SK-N-MC (cell line): ENCODE measurements around the gene CDRT4.
"Not testable (repeated sequence)": the region's sequence is repeated elsewhere in the genome, so short reads cannot be mapped to it uniquely, and the experiment has no call there.

Experiments
- DNase-seq: peaks from one replicate; pipeline ENCODE4 v3.0.0-alpha.2; 2011; ENCODE audit warnings: low read depth, low spot score
- H3K27ac ChIP-seq: fragments of 200-600 bp; sonication (generic); 2 replicates; pipeline ENCODE4 v1.5.1; 2016; ENCODE audit warnings: mixed run types
- H3K36me3 ChIP-seq: fragments of 200-600 bp; sonication (generic); 2 replicates; pipeline ENCODE4 v1.6.1; 2017; ENCODE audit warnings: antibody characterized with exemption, low read length, mixed read lengths; ENCODE audit not compliant: insufficient read depth
- H3K4me3 ChIP-seq: fragments of 200-600 bp; sonication (generic); 2 replicates; pipeline ENCODE4 v1.5.1; 2016
- H3K9ac ChIP-seq: fragments of 200-600 bp; sonication (generic); 2 replicates; pipeline ENCODE4 v1.8.0; 2017; ENCODE audit warnings: mixed run types, mixed read lengths; ENCODE audit not compliant: insufficient read length
- H3K9me3 ChIP-seq: fragments of 200-600 bp; sonication (generic); 2 replicates; pipeline ENCODE4 v1.6.1; 2017; ENCODE audit warnings: low read depth, mild to moderate bottlenecking, antibody characterized with exemption, low read length, moderate library complexity, mixed read lengths
- EZH2 ChIP-seq: fragments of 200-600 bp; sonication (generic); IDR thresholded peaks from one replicate; pipeline ENCODE4 v1.6.1; 2017; ENCODE audit warnings: antibody characterized with exemption
- FOXP2 ChIP-seq: optimal IDR thresholded peaks from 2 replicates; pipeline ENCODE3; 2011; ENCODE audit warnings: mild to moderate bottlenecking, moderate library complexity; ENCODE audit not compliant: insufficient read depth; ENCODE audit errors: extremely low read length, control extremely low read depth
- POLR2AphosphoS5 ChIP-seq: IDR thresholded peaks from 2 replicates; pipeline ENCODE4 v1.6.1; 2012; ENCODE audit warnings: mild to moderate bottlenecking, low read depth, low read length, borderline replicate concordance

Gene CDRT4

DNA sequence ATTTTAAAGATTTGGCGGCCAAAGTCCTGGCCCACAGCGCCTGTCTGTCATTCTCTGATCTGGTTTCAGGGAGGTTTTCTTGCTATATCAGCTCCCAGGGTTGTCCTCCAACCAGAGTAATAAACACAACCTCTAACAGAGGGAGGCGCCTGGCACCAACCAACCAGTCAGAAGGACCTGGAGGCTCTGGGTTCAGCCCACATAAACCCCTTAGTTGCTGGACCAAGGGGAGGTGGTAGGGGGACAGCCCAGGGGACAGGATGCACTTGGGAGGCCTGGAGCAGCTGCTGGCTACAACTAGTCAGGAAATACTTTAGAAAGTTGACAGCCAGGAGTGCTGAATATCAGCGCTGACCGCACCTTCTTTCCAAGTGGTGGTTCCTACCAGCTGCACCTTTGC, 41.7 kb upstream of the CDRT4 start:
- DNase-seq, result no peak
- TF ChIP-seq POLR2AphosphoS5 (no peak), FOXP2 (no peak), EZH2 (no peak)
- no peaks in the 10 kb centered on the region for H3K36me3 ChIP-seq
- H3K9me3 ChIP-seq, result no peaks in the 10 kb centered on the region
- no peak overlapping the region for H3K27ac ChIP-seq
- no peak overlapping the region for H3K4me3 ChIP-seq
- no peak overlapping the region for H3K9ac ChIP-seq

GRCh38 chr17:15508466-15508865, 41.0 kb upstream of the CDRT4 start:
- no peak for TF ChIP-seq EZH2
- no peak for TF ChIP-seq POLR2AphosphoS5
- TF ChIP-seq FOXP2, result no peak

GRCh38 chr17:15507896-15508295, 40.5 kb upstream of the CDRT4 start:
- Histone ChIP-seq H3K9me3 (no peaks in the 10 kb centered on the region), H3K9ac (no peak overlapping the region), H3K4me3 (no peak overlapping the region), H3K36me3 (no peaks in the 10 kb centered on the region), H3K27ac (no peak overlapping the region)
- no peak for DNase-seq
- TF ChIP-seq POLR2AphosphoS5 (no peak), FOXP2 (no peak), EZH2 (no peak)

More at GRCh38 chr17:15508466-15508865, 41.0 kb upstream of the CDRT4 start:
- no peak for DNase-seq
- Histone ChIP-seq H3K9ac (no peak overlapping the region), H3K27ac (no peak overlapping the region), H3K9me3 (no peaks in the 10 kb centered on the region), H3K4me3 (no peak overlapping the region), H3K36me3 (no peaks in the 10 kb centered on the region)

- no peak overlapping the region for H3K4me3 ChIP-seq
- H3K9me3 ChIP-seq, result no peaks in the 10 kb centered on the region
- no peak overlapping the region for H3K27ac ChIP-seq
- TF ChIP-seq FOXP2 (no peak), POLR2AphosphoS5 (no peak), EZH2 (no peak)
- no peak overlapping the region for H3K9ac ChIP-seq
- H3K36me3 ChIP-seq, result no peaks in the 10 kb centered on the region
- DNase-seq, result no peak
These were observed 39.6 kb upstream of the CDRT4 start for GRCh38 chr17:15507001-15507400.

DNA sequence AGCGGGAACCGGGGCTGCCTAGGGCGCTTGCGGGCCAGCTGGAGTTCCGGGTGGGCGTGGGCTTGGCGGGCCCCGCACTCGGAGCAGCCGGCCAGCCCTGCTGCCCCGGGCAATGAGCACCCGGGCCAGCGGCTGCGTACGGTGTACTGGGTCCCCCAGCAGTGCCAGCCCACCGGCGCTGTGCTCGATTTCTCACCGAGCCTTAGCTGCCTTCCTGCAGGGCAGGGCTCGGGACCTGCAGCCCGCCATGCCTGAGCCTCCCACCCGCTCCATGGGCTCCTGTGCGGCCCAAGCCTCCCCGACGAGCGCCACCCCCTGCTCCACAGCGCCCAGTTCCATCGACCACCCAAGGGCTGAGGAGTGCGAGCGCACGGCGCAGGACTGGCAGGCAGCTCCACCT, 38.3 kb upstream of the CDRT4 start:
- not testable (repeated sequence) for DNase-seq, H3K9me3 ChIP-seq, H3K9ac ChIP-seq, H3K27ac ChIP-seq, H3K4me3 ChIP-seq, H3K36me3 ChIP-seq

- Histone ChIP-seq H3K4me3 (no peak overlapping the region), H3K27ac (no peak overlapping the region), H3K36me3 (no peaks in the 10 kb centered on the region), H3K9ac (no peak overlapping the region), H3K9me3 (no peaks in the 10 kb centered on the region)
- no peak for DNase-seq
- no peak for TF ChIP-seq FOXP2
- TF ChIP-seq EZH2, result no peak
- no peak for TF ChIP-seq POLR2AphosphoS5
These were observed 36.3 kb upstream of the CDRT4 start for GRCh38 chr17:15503731-15504130.

DNA sequence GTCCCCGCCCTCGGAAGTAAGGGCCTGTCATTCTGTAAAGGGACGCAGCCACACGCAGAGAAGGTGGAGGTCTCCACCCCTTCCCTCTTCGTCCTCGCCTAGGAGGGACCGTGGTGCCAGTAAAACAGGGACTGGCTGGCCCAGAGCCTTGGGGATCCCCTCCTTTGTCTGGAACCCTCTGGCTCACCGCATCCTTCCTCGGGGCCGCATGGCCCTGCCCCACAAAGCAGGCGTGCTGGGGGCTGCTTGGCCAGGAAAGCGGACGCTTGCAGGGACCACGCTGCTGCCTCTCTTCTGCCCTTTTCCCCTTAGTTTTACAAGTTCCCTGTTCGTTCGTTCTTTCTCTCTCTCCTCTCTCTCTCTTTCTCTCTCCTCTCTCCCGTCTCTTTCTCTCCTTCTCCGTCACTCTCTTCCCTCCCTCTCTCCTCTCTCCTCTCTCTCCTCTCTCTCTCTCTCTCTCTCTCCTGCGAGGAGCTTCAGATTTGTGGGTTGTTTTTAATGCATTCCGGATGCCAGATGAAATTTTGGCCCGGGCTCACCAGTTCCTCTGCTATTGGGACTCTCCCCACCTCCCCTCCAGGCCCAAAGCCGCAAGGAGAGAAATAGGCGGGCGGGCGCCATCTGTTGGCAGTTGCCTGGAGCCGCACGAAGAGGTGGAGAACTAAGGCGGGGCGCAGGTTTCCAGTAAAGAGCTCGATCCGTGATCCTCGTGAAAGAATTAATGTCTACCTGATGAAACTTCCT, 35.1 kb upstream of the CDRT4 start:
- DNase-seq, result no peak
- no peaks in the 10 kb centered on the region for H3K36me3 ChIP-seq
- H3K9me3 ChIP-seq, result no peaks in the 10 kb centered on the region
- no peak for TF ChIP-seq POLR2AphosphoS5
- no peak for TF ChIP-seq EZH2
- TF ChIP-seq FOXP2, result no peak
- H3K27ac ChIP-seq, result no peak overlapping the region
- H3K9ac ChIP-seq, result no peak overlapping the region
- H3K4me3 ChIP-seq, result no peak overlapping the region

DNA sequence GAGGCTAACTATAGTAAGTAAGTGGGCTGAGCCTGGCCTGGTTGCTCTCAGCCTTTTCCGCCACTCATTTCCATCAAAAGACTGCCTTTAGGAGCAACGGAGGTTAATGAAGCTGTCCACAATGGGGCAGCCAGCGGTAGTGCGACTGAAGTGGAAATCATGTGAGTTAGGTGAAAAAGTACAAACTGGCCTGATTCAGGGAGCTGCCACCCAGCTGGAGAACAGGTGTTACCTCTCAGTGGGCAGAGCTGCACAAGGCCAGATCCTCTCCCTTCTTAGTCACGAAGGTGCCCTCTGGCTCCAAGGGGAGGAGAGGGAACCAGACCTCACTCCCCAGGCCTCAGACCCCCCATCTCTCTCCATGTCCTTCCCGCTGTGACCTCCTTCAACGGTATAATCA, 34.4 kb upstream of the CDRT4 start:
- no peak overlapping the region for H3K4me3 ChIP-seq

GRCh38 chr17:15501282-15501681, 33.9 kb upstream of the CDRT4 start:
- Histone ChIP-seq H3K4me3 (no peak overlapping the region), H3K27ac (no peak overlapping the region), H3K9ac (no peak overlapping the region), H3K9me3 (no peaks in the 10 kb centered on the region), H3K36me3 (no peaks in the 10 kb centered on the region)
- DNase-seq, result no peak
- no peak for TF ChIP-seq EZH2

More for the DNA sequence above, 34.4 kb upstream of the CDRT4 start:
- H3K9me3 ChIP-seq, result no peaks in the 10 kb centered on the region
- no peak for DNase-seq
- H3K27ac ChIP-seq, result no peak overlapping the region
- no peak overlapping the region for H3K9ac ChIP-seq
- TF ChIP-seq FOXP2 (no peak), EZH2 (no peak), POLR2AphosphoS5 (no peak)
- H3K36me3 ChIP-seq, result no peaks in the 10 kb centered on the region

GRCh38 chr17:15498107-15498506, 30.7 kb upstream of the CDRT4 start:
- H3K4me3 ChIP-seq, result no peak overlapping the region

More at GRCh38 chr17:15498107-15498506, 30.7 kb upstream of the CDRT4 start:
- Histone ChIP-seq H3K9ac (no peak overlapping the region), H3K9me3 (no peaks in the 10 kb centered on the region), H3K36me3 (no peaks in the 10 kb centered on the region), H3K27ac (no peak overlapping the region)
- DNase-seq, result no peak
- TF ChIP-seq FOXP2, result no peak
- no peak for TF ChIP-seq EZH2
- no peak for TF ChIP-seq POLR2AphosphoS5
